Activated gamma-delta T cell (primary cell): Measurements from ENCODE around the gene SUGCT.

Experiments used
- DNase-seq: peaks from one replicate; lab custom pipeline; 2025; lab: John Stamatoyannopoulos, UW

Gene SUGCT

DNA sequence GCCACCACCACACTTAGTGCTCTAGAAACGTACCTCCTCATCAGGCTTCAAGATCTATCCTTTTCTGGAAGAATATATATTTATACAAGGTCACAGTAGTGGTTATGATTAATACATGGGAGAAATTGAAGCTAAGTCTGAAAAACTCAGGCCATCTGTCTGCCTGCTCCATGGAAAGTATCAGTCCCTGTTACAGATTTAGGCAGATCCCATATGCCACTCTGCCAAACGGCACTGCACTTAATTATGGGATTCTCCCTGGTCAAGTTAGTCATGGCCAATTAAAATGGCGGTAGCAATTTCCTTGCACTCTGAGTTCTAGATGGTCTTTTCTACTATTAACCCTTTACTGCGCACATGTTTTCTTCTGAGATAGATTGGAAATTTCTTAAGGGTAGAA, 740.0 kb downstream of the SUGCT start:
- DNase-seq, result no peak

- no peak for DNase-seq
Measured at GRCh38 chr7:40876601-40877000, 741.8 kb downstream of the SUGCT start.

DNA sequence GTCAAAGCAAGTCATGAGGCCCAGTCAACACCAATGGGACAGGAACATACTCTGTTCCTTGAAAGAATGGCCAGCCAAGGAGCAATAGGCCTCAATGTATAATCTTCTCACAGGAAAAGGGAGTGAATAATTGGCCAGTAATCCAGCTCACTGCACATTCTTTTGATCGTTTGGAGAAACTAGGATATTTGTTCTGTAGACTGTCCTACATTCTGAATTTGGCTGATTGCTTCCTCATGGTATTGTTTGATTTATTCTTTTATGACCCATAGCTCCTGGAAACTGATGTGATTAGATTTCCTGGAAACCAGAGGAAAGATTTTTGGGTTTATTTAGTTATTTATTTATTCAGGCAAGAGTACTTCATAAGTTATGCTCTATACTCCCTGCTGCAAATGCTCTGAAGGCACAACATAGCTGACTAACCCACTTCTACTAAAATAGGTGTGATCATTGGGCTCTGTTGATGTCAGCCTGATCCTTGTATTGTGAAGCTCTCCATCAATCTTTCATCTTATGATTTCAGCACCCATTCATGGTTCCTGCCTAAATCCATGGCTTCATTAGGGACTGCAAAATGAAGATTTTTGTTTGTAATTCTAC, 745.2 kb downstream of the SUGCT start:
- no peak for DNase-seq

GRCh38 chr7:40880581-40880980, 745.8 kb downstream of the SUGCT start:
- DNase-seq, result no peak

- DNase-seq, result no peak
Measured at GRCh38 chr7:40881405-40881926, 746.7 kb downstream of the SUGCT start.

GRCh38 chr7:40882071-40882658, 747.4 kb downstream of the SUGCT start:
- no peak for DNase-seq

DNA sequence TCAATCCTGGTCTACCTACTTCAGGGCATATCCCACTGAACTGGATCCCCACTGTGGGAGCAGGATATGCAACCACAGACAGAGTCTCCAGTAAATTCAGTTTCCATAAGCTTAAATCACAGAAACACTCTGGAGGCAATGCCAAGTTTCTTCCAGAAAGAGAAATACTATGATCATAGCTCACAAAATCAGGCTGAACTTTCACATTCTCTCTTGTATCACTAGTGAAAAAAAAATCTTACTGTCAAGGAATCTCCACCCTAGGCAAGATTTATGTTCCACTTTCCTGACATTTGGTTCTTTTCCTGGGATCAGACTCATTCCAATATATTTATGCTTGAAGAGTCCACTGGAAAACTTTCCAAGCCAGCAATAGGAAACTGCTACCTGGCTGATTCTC, 749.0 kb downstream of the SUGCT start:
- no peak for DNase-seq

GRCh38 chr7:40884241-40884640, 749.4 kb downstream of the SUGCT start:
- DNase-seq, result no peak

DNA sequence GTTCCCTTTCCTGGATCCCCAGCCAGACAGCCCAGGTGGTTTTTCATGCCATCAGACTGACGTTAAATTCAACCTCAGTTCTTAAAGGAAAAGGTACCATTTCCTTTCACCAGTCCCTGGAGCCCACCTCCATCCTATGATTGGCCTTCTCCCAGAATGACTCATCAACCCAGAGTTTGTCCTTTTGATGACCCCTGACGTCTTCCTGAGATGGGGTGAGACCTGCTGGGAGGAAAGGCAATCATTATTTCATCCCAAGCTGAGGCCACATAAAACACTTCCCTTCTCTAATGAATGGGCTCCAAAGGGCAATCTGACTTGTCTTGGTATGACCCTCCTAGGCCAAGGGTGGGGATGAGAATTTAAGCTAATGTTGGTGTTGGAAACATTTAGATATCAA, 750.7 kb downstream of the SUGCT start:
- no peak for DNase-seq

GRCh38 chr7:40887099-40887498, 752.3 kb downstream of the SUGCT start:
- DNase-seq, result no peak

- no peak for DNase-seq
Measured at GRCh38 chr7:40888499-40888898, 753.7 kb downstream of the SUGCT start.

DNA sequence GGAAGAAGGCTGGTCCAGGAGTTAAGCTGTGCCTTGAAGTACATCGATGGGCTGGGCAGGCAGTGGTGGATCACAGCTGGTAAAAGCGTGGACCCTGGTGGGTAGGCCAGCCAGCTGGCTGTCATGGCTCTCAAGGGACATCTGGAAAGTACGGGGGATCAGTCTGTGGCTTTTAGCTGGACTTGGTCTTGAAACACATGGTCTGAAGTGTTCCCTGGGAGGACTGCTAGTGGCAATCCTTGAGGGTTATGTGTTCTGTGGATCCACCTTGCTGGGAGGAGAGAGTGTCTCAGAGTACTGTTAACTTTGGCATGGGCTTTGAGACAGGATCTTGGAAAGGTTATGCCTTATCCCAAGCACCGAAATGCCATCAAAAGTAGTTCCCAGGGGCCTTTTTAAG, 754.3 kb downstream of the SUGCT start:
- no peak for DNase-seq

DNA sequence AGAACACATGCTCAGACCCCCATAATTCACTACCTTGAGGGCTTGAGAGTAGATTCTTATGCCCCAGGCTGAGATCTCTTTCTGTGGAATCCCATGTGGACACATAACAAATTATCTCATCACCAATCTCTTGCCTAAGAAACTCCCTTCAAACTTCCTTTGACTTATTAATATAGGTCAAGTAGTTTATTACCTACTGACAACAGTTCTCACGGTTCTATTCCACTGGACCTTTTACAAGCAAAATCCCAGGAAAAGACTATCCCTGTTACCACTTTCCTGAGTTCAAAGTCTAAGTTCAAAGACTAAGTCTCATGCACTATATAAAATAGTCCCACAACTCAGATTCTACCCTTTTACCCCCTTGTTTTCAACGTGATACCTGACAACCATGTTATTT, 754.7 kb downstream of the SUGCT start:
- no peak for DNase-seq

DNA sequence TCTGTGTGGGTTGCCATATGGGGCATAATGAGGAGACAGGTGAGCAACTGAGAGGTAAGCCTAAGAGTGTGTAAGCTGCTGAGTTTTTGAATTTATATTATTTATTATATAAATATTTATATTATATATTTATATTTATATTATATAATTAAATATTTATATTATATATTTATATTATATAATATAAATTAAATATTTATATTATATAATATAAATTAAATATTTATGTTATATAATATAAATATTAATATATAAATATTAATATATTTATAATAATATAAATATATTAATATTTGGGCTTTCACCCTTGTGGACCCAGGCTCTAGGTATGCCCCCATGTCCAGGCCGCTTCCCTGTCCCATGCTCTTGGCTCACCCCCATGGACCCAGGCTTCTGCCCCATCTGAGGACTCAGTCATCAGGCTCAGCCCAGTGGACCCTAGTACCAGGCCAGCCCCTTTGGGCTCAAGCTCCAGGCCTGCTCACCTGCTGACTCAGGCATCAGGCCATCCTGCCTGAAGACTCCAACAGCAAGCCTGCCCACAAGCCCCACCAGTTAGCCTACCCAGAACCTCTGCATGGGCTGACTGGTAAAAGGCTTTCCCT, 755.4 kb downstream of the SUGCT start:
- DNase-seq, result no peak

DNA sequence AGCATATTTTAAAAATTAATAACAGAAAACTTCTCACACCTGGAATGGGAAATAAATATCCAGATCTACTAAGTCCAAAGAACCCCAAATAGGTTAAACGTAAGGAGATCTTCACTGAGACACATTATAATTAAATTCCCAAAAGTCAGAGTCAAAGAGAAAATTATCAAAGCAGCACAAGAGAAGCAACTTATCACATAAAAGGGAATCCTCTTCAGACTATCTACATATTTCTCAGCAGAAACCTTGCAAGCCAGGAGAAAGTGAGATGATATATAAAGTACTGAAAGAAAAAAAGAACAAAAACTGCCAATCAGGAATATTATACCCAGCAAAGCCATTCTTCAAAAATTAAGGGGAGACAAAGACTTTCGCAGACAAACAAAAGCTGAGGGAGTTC, 756.4 kb downstream of the SUGCT start:
- no peak for DNase-seq

DNA sequence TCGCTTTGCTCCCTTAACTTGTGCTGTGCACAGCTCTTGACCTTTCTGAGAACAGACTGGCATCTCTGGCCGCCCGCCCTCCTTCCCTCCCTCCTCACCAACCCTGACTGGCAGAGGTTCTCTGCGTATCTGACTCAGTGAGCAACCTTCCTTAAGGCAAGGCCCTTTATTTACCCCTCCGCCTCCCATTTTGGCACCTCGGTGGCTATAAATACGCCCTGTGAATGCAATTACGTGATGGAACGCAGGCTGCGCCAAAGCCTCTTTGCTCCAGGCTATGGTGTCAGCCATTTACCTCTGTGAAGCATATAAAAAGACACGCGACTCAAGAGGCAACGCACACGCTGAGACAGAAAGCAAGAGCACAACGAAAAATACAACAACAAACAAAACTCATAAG, 764.3 kb downstream of the SUGCT start:
- DNase-seq, result no peak

DNA sequence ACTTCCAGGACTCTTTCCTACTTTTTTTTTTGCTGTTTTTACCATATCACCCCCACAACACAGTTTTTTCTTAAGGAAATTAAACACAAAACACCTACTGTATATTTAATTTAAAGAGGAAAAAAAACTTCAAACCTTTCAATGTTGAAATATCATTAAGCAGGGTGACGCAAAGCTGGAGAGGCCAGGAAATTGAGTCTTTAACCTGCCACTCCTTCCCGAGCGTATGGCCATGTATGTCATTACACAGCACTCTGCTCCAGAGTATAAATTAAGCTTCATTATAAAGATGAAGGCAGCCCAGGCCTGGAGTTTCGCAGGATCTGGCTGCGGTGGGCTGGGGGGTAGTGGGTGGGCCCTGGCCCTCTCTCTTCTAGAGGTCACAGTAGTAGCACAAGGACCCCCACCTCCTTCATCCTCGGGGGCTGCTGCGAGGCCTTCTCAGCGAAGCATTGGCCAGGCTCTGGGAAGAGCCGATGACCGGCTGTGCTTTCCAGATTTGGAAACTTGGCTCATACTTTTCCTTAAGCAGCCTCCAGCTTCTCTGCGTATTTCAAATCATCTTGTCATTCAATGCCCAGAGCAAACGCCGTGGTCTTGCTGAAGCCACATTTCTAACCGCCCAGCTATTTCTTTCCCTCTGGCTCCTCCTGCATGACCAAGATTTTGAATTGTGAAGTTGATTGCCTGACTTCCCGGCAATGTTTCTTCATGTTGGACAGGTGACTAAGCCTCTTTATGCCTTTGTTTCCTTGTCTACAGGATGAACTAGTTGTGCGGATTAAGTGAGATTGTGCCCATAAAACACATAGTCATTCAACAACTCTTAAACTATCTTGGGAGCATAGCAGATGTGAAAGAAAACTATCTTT, 765.1 kb downstream of the SUGCT start:
- no peak for DNase-seq

- DNase-seq, result no peak
Measured at GRCh38 chr7:40903872-40904271, 769.1 kb downstream of the SUGCT start.

DNA sequence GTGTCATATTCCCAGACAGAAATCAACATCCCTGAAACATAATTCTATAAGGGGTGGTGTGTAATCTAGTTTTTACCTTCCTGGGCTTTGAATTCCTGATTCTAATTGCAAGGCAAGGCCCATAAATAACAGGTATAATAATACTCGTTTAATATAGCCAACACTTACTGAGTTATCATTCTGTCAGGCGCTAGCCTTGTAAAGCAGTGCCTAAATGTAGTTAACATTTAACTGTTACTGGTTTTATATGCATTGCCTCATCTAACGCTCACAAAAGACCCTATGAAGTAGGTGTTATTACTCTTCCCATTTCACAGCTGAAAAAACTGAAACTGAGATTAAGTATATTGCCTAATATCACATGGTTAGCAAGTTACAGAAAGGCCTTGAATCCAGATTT, 772.5 kb downstream of the SUGCT start:
- no peak for DNase-seq

DNA sequence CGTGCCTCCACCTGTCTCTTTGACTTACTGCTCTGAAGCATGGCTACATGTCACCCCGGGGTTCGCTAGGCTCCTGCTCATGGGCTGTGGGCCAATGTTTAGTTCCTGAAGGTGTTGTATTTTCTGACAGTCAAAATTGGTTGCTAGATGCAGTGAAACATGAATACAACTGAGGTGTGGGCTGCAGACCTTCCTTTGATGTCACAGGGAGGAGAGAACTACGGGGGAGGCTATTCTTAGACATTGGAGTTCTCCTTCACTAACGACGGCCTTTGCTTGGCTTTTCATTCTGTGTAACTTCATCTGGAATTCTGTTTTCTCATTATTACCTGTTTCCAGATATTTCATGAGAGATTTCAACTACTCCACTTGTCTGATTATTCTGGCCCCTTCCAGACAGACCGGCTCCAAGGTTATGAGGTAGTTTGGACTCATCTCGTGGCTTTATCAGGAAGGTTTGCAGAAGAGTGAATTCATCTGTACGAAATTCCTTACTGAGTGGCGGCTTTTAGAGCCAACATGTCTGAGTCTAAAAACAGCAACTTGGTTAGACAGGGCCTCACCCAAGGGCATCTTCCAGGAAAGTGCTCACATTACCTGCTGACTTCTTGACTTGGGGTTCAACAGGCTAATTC, 774.7 kb downstream of the SUGCT start:
- no peak for DNase-seq
